GM23338 (cell line): ENCODE results near the gene MBD2. TPM values are rescaled to one million over a fixed set of nuclear protein-coding genes. Genes with fewer than 3 reads are reported as not detected.

Experiments used
- ATAC-seq: fragments of 200-7000 bp; cut with Tn5 transposase; 3 replicates; pipeline ENCODE4 v1.9.1; 2020
- DNase-seq: peaks from one replicate; pipeline ENCODE4 v3.0.0-alpha.2; 2015; ENCODE audit warnings: low spot score
- H2AFZ ChIP-seq: fragments of 200-600 bp; sonication (generic); 2 replicates; pipeline ENCODE4 v1.8.0; 2016; ENCODE audit warnings: antibody characterized with exemption, mild to moderate bottlenecking, moderate library complexity
- H3F3A ChIP-seq: fragments of 200-600 bp; sonication (generic); replicated peaks from 2 replicates; pipeline ENCODE4 v1.8.0; 2017; ENCODE audit warnings: antibody characterized with exemption, mixed run types, low read depth
- H3K27ac ChIP-seq: fragments of 200-600 bp; sonication (generic); 2 replicates; pipeline ENCODE4 v1.6.1; 2016; ENCODE audit warnings: low read depth
- H3K27me3 ChIP-seq: fragments of 200-600 bp; sonication (generic); 2 replicates; pipeline ENCODE4 v1.8.0; 2016; ENCODE audit warnings: mild to moderate bottlenecking, mixed run types, moderate library complexity; ENCODE audit not compliant: insufficient read depth
- H3K36me3 ChIP-seq: fragments of 200-600 bp; sonication (generic); 2 replicates; pipeline ENCODE4 v1.8.0; 2016; ENCODE audit warnings: mild to moderate bottlenecking; ENCODE audit not compliant: insufficient read depth
- H3K4me1 ChIP-seq: fragments of 200-600 bp; sonication (generic); 2 replicates; pipeline ENCODE4 v1.8.0; 2016; ENCODE audit warnings: mild to moderate bottlenecking, moderate library complexity; ENCODE audit not compliant: insufficient read depth
- H3K4me2 ChIP-seq: fragments of 200-600 bp; sonication (generic); 2 replicates; pipeline ENCODE4 v1.7.1; 2017; ENCODE audit warnings: mixed run types
- H3K4me3 ChIP-seq: fragments of 200-600 bp; sonication (generic); 2 replicates; pipeline ENCODE4 v1.6.1; 2016; ENCODE audit warnings: mixed run types
- H3K79me2 ChIP-seq: fragments of 200-600 bp; sonication (generic); replicated peaks from 2 replicates; pipeline ENCODE4 v1.8.0; 2017; ENCODE audit warnings: mild to moderate bottlenecking; ENCODE audit not compliant: insufficient read depth
- H3K9me2 ChIP-seq: fragments of 200-600 bp; sonication (generic); 2 replicates; pipeline ENCODE4 v1.8.0; 2017; ENCODE audit not compliant: insufficient read depth
- H4K20me1 ChIP-seq: fragments of 200-600 bp; sonication (generic); replicated peaks from 2 replicates; pipeline ENCODE4 v1.8.0; 2017; ENCODE audit warnings: mild to moderate bottlenecking; ENCODE audit not compliant: insufficient read depth
- H3K27ac Mint-ChIP-seq: 2 replicates; pipeline ENCODE4 v1.8.0; 2020; ENCODE audit warnings: inconsistent platforms, mild to moderate bottlenecking, moderate library complexity, mixed read lengths
- H3K27me3 Mint-ChIP-seq: 3 replicates; pipeline ENCODE4 v1.8.0; 2022; ENCODE audit warnings: low read depth, mild to moderate bottlenecking, moderate library complexity, mixed read lengths, inconsistent platforms; ENCODE audit not compliant: insufficient read depth, poor library complexity
- H3K36me3 Mint-ChIP-seq: 3 replicates; pipeline ENCODE4 v1.8.0; 2021; ENCODE audit warnings: low read depth, mild to moderate bottlenecking, inconsistent platforms, moderate library complexity, mixed read lengths
- H3K4me1 Mint-ChIP-seq: 3 replicates; pipeline ENCODE4 v1.8.0; 2020; ENCODE audit warnings: mild to moderate bottlenecking, inconsistent platforms, mixed read lengths
- H3K4me3 Mint-ChIP-seq: 3 replicates; pipeline ENCODE4 v1.8.0; 2021; ENCODE audit warnings: moderate library complexity, mild to moderate bottlenecking, inconsistent platforms, mixed read lengths
- H3K9me3 Mint-ChIP-seq: 3 replicates; pipeline ENCODE4 v1.8.0; 2020; ENCODE audit warnings: moderate library complexity, mild to moderate bottlenecking, inconsistent platforms, mixed read lengths
- ETS1 ChIP-seq: IDR thresholded peaks from 2 replicates; pipeline ENCODE4 v1.6.1; 2016; ENCODE audit warnings: antibody characterized with exemption
- EZH2phosphoT487 ChIP-seq: fragments of 200-600 bp; sonication (generic); IDR thresholded peaks from one replicate; pipeline ENCODE4 v1.8.1; 2018; ENCODE audit warnings: antibody characterized with exemption; ENCODE audit not compliant: unreplicated experiment
- JUNB ChIP-seq: IDR thresholded peaks from one replicate; pipeline ENCODE4 v1.6.1; 2016; ENCODE audit warnings: antibody characterized with exemption; ENCODE audit not compliant: unreplicated experiment
- NANOG ChIP-seq: IDR thresholded peaks from 2 replicates; pipeline ENCODE4 v1.6.1; 2016; ENCODE audit warnings: antibody characterized with exemption, borderline replicate concordance
- POLR2AphosphoS5 ChIP-seq: IDR thresholded peaks from 2 replicates; pipeline ENCODE4 v1.6.1; 2016; ENCODE audit warnings: antibody characterized with exemption, low read depth
- ZNF114 ChIP-seq: fragments of 250-450 bp; sonication (Bioruptor Pico); IDR thresholded peaks from 2 replicates; pipeline ENCODE4 v1.5.0; 2020; ENCODE audit warnings: mild to moderate bottlenecking, moderate library complexity
- ZNF331 ChIP-seq: fragments of 250-450 bp; sonication (Bioruptor Pico); IDR thresholded peaks from 2 replicates; pipeline ENCODE4 v1.5.0; 2020; ENCODE audit warnings: low read depth, mild to moderate bottlenecking, moderate library complexity
- ZNF462 ChIP-seq: fragments of 250-450 bp; sonication (Bioruptor Pico); IDR thresholded peaks from 2 replicates; pipeline ENCODE4 v1.5.0; 2020; ENCODE audit warnings: mild to moderate bottlenecking, moderate library complexity
- polyA plus RNA-seq: library from polyadenylated mRNA; unstranded; fragments of >200 nt; fragmentation: Nextera tagmentation; extraction: Ambion mirVana; gene quantifications from 2 replicates; pipeline ENCODE4 v1.2.1, GENCODE V29; 2016
- total RNA-seq: library from RNA; depleted of rRNA; stranded (reverse); fragments of >200 nt; shearing (Covaris generic); gene quantifications from 2 replicates; pipeline ENCODE4 v1.2.3, GENCODE V29; 2014
- TF ChIP-seq, protein P1 (sequence below), 2 experiments: fragments of 200-600 bp in 1 of 2; sonication (generic) in 1 of 2; conservative IDR thresholded peaks; 2 replicates each; pipeline versions ENCODE4 v1.5.1 to v1.6.1; 2016 to 2017; ENCODE audit warnings: antibody characterized with exemption in 2 of 2, low read depth in 2 of 2, mild to moderate bottlenecking in 2 of 2, moderate library complexity in 1 of 2

The MBD2 gene
- total and polyA plus RNA-seq, 2 experiments from 2014 or later, result 11.2 to 39.2 TPM

DNA sequence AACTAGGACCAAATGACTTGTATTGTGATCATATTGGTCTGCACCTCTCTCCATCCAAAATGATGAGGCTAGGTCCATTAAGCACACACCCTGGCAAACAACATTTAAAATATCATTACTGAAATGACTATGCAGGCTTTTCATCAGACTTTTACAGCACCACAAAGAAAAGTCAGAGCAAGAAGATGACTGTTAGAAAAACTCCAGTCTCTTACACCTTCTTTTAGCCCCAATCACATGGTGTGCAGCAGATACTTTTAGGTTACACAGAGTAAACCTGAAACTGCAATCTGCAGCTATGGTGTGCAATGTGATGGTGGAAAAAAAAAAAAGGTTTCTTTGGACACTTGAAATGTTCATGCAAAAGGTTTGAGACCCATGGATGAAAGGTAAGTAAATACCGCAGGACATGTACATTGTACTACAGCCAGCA lies 39.5 kb upstream of the MBD2 start (continued):
- TF ChIP-seq ZNF462 (CRISPR knock-in tag), result no peak

- Histone ChIP-seq H3K4me1 (peaks cover 10% of the 10 kb centered on the region), H3K36me3 (no peaks in the 10 kb centered on the region), H3F3A (no peaks in the 10 kb centered on the region), H3K4me3 (no peak overlapping the region), H2AFZ (no peak overlapping the region), H3K4me2 (no peak overlapping the region), H3K79me2 (no peaks in the 10 kb centered on the region), H3K27ac (no peak overlapping the region), H3K9me2 (no peaks in the 10 kb centered on the region), H3K27me3 (no peaks in the 10 kb centered on the region), H4K20me1 (no peaks in the 10 kb centered on the region)
- no peak for DNase-seq
- Mint-ChIP-seq H3K9me3 (no peaks in the 10 kb centered on the region), H3K4me1 (peaks cover 14% of the 10 kb centered on the region; the same call in 2 of the 3 replicates), H3K36me3 (no peaks in the 10 kb centered on the region), H3K27ac (no peak overlapping the region), H3K27me3 (peaks cover 3% of the 10 kb centered on the region), H3K4me3 (no peak overlapping the region)
- no peak for ATAC-seq
- TF ChIP-seq JUNB (no peak), POLR2AphosphoS5 (no peak)
These were observed 37.4 kb upstream of the MBD2 start for GRCh38 chr18:54261894-54262293.

DNA sequence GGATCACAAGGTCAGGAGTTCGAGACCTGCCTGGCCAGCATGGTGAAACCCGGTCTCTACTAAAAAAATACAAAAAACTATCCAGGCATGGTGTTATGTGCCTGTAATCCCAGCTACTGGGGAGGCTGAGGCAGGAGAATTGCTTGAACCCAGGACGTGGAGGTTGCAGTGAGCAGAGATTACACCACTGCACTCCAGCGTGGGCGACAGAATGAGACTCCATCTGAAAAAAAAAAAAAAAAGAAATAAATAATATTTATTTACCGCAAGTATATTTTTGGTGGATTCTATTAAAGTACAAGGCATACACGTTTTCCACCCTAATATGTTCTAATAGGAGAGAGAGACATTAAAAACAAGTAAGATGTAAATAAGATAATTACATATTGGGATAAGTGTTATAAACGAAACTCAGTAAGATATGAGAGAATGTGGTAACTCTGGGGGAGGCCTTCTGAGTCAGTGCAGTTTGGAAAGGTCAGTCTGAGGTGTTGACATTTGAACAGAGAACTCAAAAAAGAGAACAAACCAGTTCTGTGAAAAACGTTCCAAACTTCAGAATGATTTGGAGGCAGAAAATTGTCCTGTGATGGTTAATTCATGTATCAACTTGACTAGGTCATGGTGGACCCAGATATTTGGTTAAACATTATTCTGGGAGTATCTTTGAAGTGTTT lies 36.1 kb upstream of the MBD2 start:
- ATAC-seq, result no peak
- Mint-ChIP-seq H3K9me3 (no peaks in the 10 kb centered on the region), H3K4me1 (peaks cover 20% of the 10 kb centered on the region; the same call in 2 of the 3 replicates), H3K36me3 (no peaks in the 10 kb centered on the region), H3K4me3 (no peak overlapping the region), H3K27me3 (peaks cover 2% of the 10 kb centered on the region), H3K27ac (no peak overlapping the region)
- no peak overlapping the region for H3K4me2 ChIP-seq
- H3K27ac ChIP-seq, result no peak overlapping the region
- peaks cover 16% of the 10 kb centered on the region for H3K4me1 ChIP-seq
- no peak overlapping the region for H2AFZ ChIP-seq
- no peak for DNase-seq
- no peaks in the 10 kb centered on the region for H4K20me1 ChIP-seq
- H3K9me2 ChIP-seq, result no peaks in the 10 kb centered on the region
- no peaks in the 10 kb centered on the region for H3K79me2 ChIP-seq
- H3F3A ChIP-seq, result no peaks in the 10 kb centered on the region
- H3K4me3 ChIP-seq, result no peak overlapping the region
- H3K27me3 ChIP-seq, result no peaks in the 10 kb centered on the region
- no peaks in the 10 kb centered on the region for H3K36me3 ChIP-seq
- TF ChIP-seq, protein P1, sequence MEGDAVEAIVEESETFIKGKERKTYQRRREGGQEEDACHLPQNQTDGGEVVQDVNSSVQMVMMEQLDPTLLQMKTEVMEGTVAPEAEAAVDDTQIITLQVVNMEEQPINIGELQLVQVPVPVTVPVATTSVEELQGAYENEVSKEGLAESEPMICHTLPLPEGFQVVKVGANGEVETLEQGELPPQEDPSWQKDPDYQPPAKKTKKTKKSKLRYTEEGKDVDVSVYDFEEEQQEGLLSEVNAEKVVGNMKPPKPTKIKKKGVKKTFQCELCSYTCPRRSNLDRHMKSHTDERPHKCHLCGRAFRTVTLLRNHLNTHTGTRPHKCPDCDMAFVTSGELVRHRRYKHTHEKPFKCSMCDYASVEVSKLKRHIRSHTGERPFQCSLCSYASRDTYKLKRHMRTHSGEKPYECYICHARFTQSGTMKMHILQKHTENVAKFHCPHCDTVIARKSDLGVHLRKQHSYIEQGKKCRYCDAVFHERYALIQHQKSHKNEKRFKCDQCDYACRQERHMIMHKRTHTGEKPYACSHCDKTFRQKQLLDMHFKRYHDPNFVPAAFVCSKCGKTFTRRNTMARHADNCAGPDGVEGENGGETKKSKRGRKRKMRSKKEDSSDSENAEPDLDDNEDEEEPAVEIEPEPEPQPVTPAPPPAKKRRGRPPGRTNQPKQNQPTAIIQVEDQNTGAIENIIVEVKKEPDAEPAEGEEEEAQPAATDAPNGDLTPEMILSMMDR (conservative IDR thresholded peaks at IDR 0.05; ENCODE audit: low read depth in 2 of 2), result no peak
- TF ChIP-seq NANOG, result no peak
- TF ChIP-seq ZNF114 (CRISPR knock-in tag), result no peak
- no peak for TF ChIP-seq EZH2phosphoT487
- no peak for TF ChIP-seq JUNB
- TF ChIP-seq ETS1, result no peak
- no peak for TF ChIP-seq ZNF331
